GM21367 (cell line): ENCODE measurements around the gene CCDC33.

ENCODE experiments used
- ATAC-seq: cut with Tn5 transposase; IDR thresholded peaks from one replicate; pipeline ENCODE4 v1.9.1; 2021; ENCODE audit not compliant: unreplicated experiment

Gene CCDC33

DNA sequence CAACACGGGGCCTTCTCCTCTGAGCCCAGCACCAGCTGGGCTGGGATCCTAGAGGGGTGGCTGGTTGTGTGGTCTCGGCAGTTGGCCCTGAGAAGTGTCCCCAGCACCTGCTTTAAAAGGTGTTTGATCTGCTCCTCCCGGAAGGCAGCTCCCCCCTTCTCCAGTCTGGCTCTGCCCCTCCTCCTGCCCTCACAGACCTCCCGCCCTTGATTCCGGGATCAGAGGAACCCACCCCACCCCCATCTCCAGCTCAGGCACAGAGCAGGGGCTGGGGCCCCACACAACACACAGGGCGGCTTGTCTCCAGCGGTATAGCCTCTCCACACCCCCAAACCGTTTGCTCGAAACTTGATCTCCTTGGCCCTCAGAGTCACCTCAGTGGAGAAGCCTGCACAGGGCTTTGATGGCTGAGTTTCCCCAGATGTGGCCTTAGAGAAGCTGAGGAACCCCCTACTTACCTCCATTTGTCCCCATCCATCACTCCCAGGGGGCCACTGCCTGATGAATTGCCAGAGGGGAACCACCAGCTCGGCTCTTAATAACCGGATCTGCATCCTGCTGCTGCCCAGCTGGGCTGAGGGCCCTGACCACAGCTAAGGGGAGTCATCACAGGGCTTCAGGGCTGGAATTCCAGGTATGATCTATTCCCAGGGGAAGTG, 27.1 kb upstream of the CCDC33 start:
- ATAC-seq = no peak

DNA sequence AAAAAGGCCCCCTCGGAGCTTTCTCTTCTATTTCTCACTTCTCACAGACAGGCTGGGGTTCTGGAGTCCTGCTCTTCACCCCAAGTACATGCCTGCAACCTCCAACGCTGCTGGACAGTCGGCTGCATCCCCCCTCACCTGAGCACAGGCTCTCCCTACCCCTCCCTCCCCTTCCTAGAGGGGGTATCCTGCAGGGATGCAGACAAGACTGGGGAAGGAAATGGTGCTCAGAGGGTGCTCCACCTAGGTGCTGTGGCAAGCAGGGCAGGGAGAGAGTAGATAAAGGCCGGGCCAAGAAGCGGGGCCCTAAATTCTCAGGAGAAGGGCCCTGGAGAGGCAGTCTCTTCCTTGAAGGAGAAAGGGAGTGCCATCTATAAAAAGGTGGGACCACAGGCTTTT, 26.6 kb upstream of the CCDC33 start:
- no peak for ATAC-seq

DNA sequence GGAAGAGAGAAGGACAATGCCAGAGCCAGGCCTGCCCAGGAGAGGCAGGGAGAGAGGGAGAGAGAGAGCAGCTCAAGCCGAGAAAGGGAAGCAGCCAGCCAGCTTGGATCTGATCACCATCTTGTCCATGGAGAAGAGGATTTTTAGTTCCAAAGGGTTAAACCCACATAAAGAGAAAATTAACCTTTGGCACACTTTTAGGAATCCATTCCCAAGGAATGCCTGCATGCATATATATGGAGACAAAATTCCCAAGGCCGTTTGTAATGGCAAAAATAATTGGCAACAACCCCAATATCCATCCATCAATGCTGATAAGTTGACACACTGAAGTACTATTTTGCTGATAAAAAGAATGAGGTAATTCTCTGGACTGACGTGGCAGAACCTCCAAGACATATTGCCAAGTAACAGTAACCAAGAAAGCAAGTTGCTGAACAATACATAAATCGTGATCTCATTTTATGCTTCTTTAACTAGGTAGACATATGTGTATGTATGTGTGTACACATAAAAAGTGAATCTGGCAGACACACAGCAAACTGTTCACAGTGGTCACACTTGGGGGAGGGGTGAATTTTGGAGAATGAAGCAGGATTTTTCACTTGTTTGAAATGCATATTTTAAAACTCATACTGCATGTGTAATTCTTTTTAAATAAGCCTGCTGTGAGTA, 26.0 kb upstream of the CCDC33 start:
- ATAC-seq = no peak

GRCh38 chr15:74210729-74211128, 25.4 kb upstream of the CCDC33 start:
- no peak for ATAC-seq

- ATAC-seq = no peak
Observed at GRCh38 chr15:74211656-74212055, 24.5 kb upstream of the CCDC33 start.

GRCh38 chr15:74212494-74212893, 23.6 kb upstream of the CCDC33 start:
- no peak for ATAC-seq

GRCh38 chr15:74213858-74214284, 22.3 kb upstream of the CCDC33 start:
- no peak for ATAC-seq

GRCh38 chr15:74214324-74215021, 21.7 kb upstream of the CCDC33 start:
- ATAC-seq = no peak

DNA sequence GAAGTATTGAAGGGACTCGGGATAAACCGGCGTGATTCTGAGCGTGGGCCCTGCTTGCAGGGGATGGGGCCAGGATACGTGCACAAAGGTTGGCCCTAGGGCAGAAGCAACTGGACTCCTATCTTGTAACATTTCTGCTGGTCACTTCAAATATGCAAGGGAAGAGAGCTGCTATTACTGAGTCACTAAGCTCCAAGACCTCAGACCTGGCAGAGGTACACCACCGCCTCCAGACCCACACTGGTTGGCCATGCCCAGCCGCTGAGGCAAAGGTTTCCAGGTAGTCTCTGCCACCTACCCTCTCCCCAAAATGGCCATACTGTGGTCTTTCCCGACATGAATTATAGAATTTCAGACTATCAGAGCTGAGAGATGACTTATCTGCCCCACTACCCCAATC, 20.2 kb upstream of the CCDC33 start:
- ATAC-seq = no peak

GRCh38 chr15:74216949-74217348, 19.2 kb upstream of the CCDC33 start:
- ATAC-seq = no peak

DNA sequence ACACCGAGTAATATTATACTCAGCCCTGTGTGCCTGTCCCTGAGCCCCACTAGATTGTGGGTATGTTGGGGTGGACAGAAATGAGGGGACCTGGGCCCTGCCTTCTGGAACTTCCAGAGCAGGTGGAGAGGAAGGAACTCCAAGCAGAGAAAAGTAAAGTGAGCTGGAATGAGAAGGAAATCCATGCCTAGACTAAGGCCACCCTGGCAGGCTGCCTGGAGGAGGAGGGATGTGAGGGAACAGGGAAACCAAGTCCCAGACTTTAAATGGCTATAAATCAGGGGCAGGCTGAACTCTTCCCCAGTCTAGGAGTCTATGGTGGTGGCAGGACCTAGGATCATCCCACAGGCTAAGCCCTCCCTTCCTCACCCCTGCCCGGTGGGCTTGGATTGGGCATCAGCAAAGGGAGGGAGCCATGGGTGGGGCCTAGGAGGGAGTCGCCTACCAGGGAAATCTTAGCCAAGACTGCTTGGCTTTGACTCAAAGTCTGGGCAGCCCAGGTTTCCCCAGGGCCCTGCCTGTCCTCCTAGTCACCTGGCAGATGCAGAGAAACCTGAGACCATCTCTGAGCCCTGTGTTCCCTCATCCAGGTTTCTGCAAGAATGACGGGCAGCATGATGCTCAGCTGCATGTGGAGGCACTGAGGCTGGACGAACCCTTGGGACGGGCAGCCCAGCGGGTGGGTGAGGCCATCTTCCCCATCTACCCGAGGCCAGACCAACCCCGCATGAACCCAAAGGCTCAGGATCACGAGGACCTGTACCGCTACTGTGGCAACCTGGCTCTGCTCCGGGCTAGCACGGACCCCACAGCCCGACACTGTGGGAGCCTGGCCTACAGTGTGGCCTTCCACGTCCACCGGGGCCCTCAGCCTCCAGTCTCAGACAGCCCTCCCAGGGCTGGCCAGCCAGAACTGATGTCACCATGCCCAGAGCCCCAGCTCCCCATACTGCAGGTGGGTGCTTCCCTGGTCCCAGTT, 17.9 kb upstream of the CCDC33 start:
- ATAC-seq = no peak

DNA sequence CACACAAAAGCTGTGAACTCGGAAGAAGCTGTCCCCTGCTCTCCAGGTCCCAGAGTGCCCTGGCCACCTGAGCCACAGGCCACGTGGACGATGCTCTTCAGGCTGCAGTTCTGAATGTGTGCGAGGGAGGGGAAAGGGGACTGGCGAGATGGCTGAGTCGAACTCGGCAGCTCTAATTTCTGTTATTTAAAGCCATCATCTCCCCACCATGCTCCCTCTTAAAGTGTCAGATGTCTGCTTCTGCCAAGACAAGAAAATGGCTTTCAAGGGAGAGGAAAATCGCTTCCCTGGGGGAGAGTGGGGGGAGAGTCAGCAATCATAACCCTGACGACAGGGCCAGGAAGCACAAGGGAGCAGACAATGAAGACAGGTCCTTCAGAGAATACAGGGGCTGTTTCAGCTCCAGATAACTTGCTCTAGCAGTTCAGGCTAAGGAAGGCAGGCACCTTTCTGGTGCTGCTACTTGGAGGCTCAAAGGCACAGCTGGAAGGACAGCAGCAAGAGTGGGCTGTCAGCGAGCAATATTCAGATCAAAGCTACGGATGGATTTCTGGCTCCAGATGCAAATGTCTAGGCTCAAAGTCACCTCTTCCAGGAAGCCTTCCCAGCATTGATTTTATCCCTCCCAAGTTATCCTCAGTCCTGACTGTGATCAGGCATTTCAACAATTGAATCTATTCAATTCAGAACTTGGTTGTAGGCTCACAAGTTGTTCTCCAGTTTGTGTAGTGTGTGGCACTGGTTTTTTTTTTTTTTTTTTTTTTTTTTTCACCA, 15.5 kb upstream of the CCDC33 start:
- no peak for ATAC-seq

DNA sequence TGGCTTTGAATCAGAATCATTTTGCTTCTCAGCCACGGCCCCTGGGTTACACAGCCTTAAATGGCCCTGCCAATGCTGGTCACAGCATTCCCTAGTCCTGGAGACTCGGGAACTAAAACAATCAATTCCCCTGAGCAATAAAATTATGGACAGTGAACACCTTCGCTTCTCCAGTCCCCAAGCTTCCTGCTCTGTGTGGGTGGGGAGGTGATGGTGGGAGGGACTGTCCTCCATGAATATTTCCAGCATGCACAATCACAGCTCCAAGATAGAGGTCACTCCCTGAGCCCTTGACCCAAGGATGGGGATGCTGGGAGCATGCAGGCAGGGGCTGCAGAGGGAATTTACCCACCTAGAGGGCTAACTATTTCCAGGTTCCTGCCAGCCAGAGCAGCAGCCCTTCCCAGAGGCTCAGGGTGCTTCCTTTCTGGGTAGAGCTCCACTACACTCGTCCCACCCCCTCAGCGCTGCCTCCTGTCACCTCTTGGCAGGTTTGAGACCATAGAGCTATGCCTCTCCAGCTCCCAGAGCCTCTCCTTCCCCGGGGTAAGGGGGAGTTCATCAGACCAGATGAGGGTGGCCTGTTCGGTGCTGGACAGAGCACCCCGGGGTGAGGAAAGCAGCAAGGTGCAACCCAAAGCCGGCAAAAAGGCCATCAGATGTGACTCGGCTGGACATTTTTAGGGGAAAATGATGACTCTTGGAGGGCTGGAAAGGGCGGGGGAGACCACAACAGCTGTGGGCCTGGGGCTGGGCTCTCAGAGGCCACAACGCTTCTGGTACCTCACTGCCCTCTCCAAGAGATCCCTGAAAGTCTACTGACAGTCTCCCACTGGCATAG, 14.5 kb upstream of the CCDC33 start:
- ATAC-seq = no peak

DNA sequence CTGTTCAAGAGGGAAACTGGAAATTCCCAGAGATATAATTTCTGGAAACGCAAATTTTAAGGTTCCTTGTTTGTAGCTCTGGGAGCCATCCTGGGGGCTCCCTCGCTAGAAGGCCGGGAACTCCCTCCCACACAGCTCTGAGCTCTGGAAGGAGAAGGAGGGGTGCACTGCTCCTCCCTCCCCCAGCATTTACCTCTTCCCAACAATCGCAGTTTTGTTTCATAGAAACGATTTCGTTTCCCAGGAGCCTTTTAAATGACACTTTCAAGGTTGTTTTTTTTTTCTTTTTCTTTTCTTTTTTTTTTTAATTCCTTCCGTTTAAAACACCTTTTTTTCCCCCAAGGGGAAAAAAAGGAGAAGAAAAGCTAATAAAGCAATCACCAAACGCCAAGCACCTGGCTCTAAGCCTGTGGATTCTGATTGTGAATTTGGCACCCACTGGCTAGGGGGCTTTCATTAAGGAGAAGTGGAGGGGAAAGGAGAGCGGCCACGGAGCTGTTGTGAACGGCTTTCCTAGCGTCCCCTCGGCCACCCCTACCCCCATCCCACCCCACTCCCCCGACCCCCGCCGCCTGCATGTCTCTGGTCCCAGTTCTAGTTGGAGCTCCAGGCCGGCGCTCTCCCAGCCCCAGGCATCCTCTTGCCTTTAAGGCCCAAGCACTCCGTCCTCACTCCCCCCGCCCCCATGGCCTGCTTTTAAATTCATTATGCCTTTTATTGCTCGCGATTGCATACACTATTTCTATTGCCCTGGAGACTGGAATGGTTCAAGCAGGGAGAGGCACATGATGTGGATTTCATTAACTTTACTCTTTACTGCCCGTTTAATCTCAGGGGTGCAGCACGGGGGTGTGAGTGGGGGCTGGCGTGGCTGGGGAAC, 13.6 kb upstream of the CCDC33 start:
- ATAC-seq = no peak

DNA sequence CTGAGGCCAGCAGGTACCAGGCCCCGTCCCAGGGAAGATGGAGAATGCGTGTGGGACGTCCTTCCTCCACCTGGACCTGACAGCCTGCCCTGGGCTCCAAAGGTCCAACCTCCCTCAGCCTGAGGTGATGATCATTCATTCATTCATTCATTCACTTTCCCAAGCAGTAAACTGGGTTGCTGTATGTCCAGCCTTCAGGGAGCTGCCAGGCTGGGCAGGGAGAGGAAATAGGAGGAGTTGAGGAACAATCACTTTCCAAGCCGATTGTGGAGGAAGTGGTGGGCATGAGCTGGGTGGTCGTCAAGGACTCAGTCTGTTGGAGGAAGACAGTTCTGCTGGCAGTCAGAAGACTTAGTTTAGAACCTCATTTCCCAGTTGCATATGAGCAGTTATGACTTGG, 10.2 kb upstream of the CCDC33 start:
- ATAC-seq = no peak

- ATAC-seq = no peak
Observed at GRCh38 chr15:74226761-74227540, 9.2 kb upstream of the CCDC33 start.

DNA sequence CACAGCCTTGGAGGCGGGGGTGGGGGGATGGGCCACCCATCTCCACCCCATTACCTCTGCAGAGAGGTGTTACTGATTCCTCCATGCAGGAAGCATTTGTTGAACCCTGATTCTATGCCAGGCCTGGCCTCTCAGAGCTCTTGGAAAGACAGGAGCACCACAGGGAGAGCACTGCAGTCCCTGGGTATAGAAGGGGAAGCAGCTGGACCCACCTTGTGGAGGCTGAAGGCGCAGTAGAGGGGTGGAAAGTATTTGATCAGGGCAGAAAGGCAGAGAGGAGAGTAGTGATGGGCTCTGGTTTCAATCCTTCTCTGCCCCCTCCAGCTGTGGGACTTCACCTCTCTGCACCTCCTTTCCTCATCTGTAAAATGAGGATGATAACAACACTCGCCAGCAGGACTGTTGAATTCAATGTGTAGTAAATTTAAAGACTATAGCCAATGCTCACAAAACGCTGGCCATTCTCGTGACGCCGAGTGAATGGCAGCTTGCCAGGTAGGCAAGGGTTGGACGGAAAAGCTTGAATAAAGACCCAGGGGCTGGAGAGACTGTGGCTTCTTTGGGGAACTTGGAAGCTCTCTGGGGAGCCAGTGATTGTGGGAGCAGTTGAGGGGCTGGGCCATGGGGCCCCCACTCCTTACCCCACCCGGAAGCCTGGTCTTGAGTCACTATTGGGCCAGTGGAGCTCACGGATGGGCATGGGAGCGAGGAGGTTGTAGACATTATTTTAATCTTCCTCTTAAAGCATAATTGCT, 8.0 kb upstream of the CCDC33 start:
- no peak for ATAC-seq
